ENCODE results near the gene ZNF428. TPM values are rescaled to one million over a fixed set of nuclear protein-coding genes. Genes with fewer than 3 reads are reported as not detected.
A peak's percentile ranks its signal among the peaks of the same experiment; 100 is the strongest.

Gene ZNF428
- total RNA-seq, 1 donor from 2014 or later = 27.1 TPM

DNA sequence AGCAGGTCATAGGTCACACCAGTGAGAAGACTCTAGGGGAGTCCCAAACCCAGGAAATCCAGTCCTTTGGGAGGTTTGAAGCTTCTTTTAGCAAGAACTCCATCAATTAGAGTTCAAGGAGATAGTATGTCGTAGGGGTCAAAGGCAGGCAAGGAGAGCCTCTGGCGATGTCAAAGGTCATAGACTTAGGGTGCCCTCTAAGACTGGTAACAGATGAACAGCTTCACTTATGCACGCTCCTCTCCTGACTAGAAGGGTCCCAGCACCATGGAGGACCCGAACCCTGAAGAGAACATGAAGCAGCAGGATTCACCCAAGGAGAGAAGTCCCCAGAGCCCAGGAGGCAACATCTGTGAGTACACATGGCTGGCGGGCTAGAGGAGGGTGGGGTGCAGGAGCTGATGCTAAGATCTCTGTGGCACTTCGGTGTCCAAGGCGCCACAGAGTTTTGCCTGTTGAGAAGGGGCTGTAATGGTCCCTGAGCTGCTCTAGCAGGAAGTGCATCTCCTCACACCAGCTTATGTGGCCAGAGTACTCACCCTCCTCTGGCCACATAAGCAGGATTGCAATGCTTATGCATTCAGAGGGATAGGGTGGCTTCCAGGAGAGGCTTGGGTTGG lies 22.5 kb downstream of the ZNF428 start:
- peaks cover 28% of the 10 kb centered on the region for H3K4me1 ChIP-seq
- H3K27ac ChIP-seq = peak overlapping the region; percentile 99
- DNase-seq = no peak

GRCh38 chr19:43595999-43596841 lies 23.2 kb downstream of the ZNF428 start, which contains the start of the genes IRGQ and ZNF576:
Gene IRGQ (minus strand): TSS chr19:43596134. CDS start chr19:43595338, 796 bp downstream.
Gene ZNF576 (plus strand): TSS chr19:43596595. CDS start chr19:43597109, 514 bp downstream.
- Histone ChIP-seq H3K4me3 (peak within 1 kb of the TSS; percentile 75), H3K4me1 (peaks cover 28% of the 10 kb centered on the region), H3K36me3 (peaks cover 53% of the 10 kb centered on the region), H3K27ac (peak within 1 kb of the TSS; percentile 99), H3K9me3 (no peaks in the 10 kb centered on the region), H3K27me3 (no peaks in the 10 kb centered on the region)
- intact Hi-C loops (cut with DNase I) = no loop called here
- TF ChIP-seq, protein P1, sequence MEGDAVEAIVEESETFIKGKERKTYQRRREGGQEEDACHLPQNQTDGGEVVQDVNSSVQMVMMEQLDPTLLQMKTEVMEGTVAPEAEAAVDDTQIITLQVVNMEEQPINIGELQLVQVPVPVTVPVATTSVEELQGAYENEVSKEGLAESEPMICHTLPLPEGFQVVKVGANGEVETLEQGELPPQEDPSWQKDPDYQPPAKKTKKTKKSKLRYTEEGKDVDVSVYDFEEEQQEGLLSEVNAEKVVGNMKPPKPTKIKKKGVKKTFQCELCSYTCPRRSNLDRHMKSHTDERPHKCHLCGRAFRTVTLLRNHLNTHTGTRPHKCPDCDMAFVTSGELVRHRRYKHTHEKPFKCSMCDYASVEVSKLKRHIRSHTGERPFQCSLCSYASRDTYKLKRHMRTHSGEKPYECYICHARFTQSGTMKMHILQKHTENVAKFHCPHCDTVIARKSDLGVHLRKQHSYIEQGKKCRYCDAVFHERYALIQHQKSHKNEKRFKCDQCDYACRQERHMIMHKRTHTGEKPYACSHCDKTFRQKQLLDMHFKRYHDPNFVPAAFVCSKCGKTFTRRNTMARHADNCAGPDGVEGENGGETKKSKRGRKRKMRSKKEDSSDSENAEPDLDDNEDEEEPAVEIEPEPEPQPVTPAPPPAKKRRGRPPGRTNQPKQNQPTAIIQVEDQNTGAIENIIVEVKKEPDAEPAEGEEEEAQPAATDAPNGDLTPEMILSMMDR (IDR thresholded peaks at IDR 0.05) = no peak
- ATAC-seq = peak; percentile 90
- DNase-seq = peak; percentile 100

More for the DNA sequence above, 22.5 kb downstream of the ZNF428 start:
- no peaks in the 10 kb centered on the region for H3K27me3 ChIP-seq
- peak overlapping the region; percentile 75 for H3K4me3 ChIP-seq
- H3K9me3 ChIP-seq = no peaks in the 10 kb centered on the region
- ATAC-seq = no peak
- intact Hi-C loops (cut with DNase I) = no loop called here
- TF ChIP-seq, protein P1 (IDR thresholded peaks at IDR 0.05) = no peak
- H3K36me3 ChIP-seq = peaks cover 54% of the 10 kb centered on the region

- Histone ChIP-seq H3K27me3 (no peaks in the 10 kb centered on the region), H3K27ac (peak overlapping the region; percentile 99), H3K36me3 (peaks cover 53% of the 10 kb centered on the region), H3K4me1 (peaks cover 28% of the 10 kb centered on the region), H3K4me3 (peak overlapping the region; percentile 75), H3K9me3 (no peaks in the 10 kb centered on the region)
- TF ChIP-seq, protein P1 (IDR thresholded peaks at IDR 0.05) = no peak
- ATAC-seq (no peak), DNase-seq (no peak)
- intact Hi-C loops (cut with DNase I) = no loop called here
These were observed 23.8 kb downstream of the ZNF428 start for GRCh38 chr19:43595605-43595998.

- ATAC-seq (peak; percentile 43), DNase-seq (peak; percentile 81)
- peaks cover 28% of the 10 kb centered on the region for H3K4me1 ChIP-seq
These were observed 24.5 kb downstream of the ZNF428 start for GRCh38 chr19:43594710-43595604.

More at GRCh38 chr19:43594710-43595604, 24.5 kb downstream of the ZNF428 start:
- Histone ChIP-seq H3K27me3 (no peaks in the 10 kb centered on the region), H3K36me3 (peaks cover 46% of the 10 kb centered on the region), H3K27ac (peak overlapping the region; percentile 99), H3K9me3 (no peaks in the 10 kb centered on the region), H3K4me3 (peak overlapping the region; percentile 75)
- intact Hi-C loops (cut with DNase I) = no loop called here
- TF ChIP-seq, protein P1 (IDR thresholded peaks at IDR 0.05) = peak; percentile 65
